HepG2 (cell line): Measurements from ENCODE around the gene SPATA21. TPM values are rescaled to one million over a fixed set of nuclear protein-coding genes. Genes with fewer than 3 reads are reported as not detected.

Experiments used
- ATF4 ChIP-seq, 2 experiments: fragments of 450-650 bp in 1 of 2; sonication (generic) in 1 of 2; formaldehyde crosslinking; IDR thresholded peaks; 2 replicates each; pipeline versions ENCODE4 v1.5.0 to v1.8.0; 2020 to 2022; ENCODE audit warnings: mild to moderate bottlenecking in 1 of 2, missing genetic modification reagents in 1 of 2
- BCL6 ChIP-seq: IDR thresholded peaks from 2 replicates; pipeline ENCODE4 v1.6.1; 2016; ENCODE audit warnings: missing genetic modification reagents, missing compliant biosample characterization
- HMGXB4 ChIP-seq, 2 experiments: sonication (generic) in 1 of 2; formaldehyde crosslinking in 1 of 2; IDR thresholded peaks; 2 replicates each; pipeline versions ENCODE4 v1.4.0 to v1.6.1; 2018 to 2020; ENCODE audit warnings: missing genetic modification reagents in 2 of 2, borderline replicate concordance in 1 of 2, low read depth in 1 of 2, mild to moderate bottlenecking in 1 of 2, missing biosample characterization in 1 of 2
- KDM1A ChIP-seq: IDR thresholded peaks from 2 replicates; pipeline ENCODE4 v1.6.1; 2016; ENCODE audit warnings: missing compliant biosample characterization
- LBX2 ChIP-seq: sonication (generic); formaldehyde crosslinking; IDR thresholded peaks from 2 replicates; pipeline ENCODE4 v1.5.0; 2020; ENCODE audit warnings: missing genetic modification reagents, mild to moderate bottlenecking, borderline replicate concordance
- MAFG ChIP-seq: sonication (generic); formaldehyde crosslinking; IDR thresholded peaks from 2 replicates; pipeline ENCODE4 v1.5.1; 2020; ENCODE audit warnings: mild to moderate bottlenecking, missing genetic modification reagents
- MED1 ChIP-seq: sonication (generic); formaldehyde crosslinking; IDR thresholded peaks from 2 replicates; pipeline ENCODE4 v1.4.0; 2020; ENCODE audit warnings: missing genetic modification reagents
- PHB2 ChIP-seq: fragments of 450-650 bp; IDR thresholded peaks from 2 replicates; pipeline ENCODE4 v1.6.1; 2018; ENCODE audit not compliant: partially characterized antibody
- PHF5A ChIP-seq: IDR thresholded peaks from one replicate; pipeline ENCODE4 v1.6.1; 2018; ENCODE audit warnings: low read depth, missing genetic modification reagents; ENCODE audit not compliant: unreplicated experiment
- POLR2AphosphoS5 ChIP-seq: IDR thresholded peaks from 2 replicates; pipeline ENCODE4 v1.6.1; 2012; ENCODE audit warnings: low read depth, low read length
- RNF2 ChIP-seq: fragments of 450-650 bp; conservative IDR thresholded peaks from 2 replicates; pipeline ENCODE4 v1.6.1; 2016; ENCODE audit warnings: low read depth
- SIX1 ChIP-seq: sonication (generic); formaldehyde crosslinking; IDR thresholded peaks from 2 replicates; pipeline ENCODE4 v1.4.0; 2020; ENCODE audit warnings: missing genetic modification reagents, borderline replicate concordance
- STAT5B ChIP-seq: sonication (generic); formaldehyde crosslinking; IDR thresholded peaks from 2 replicates; pipeline ENCODE4 v1.4.0; 2020; ENCODE audit warnings: missing genetic modification reagents
- SUZ12 ChIP-seq: fragments of 150-350 bp; IDR thresholded peaks from 2 replicates; pipeline ENCODE4 v1.6.1; 2014; ENCODE audit warnings: low read depth, low read length
- ZBTB49 ChIP-seq: sonication (generic); formaldehyde crosslinking; IDR thresholded peaks from 2 replicates; pipeline ENCODE4 v1.4.0; 2020; ENCODE audit warnings: missing genetic modification reagents, borderline replicate concordance
- ZFP36L1 ChIP-seq: sonication (generic); formaldehyde crosslinking; IDR thresholded peaks from 2 replicates; pipeline ENCODE4 v1.8.0; 2022; ENCODE audit warnings: mild to moderate bottlenecking, missing genetic modification reagents, moderate library complexity
- ZFP37 ChIP-seq: sonication (generic); formaldehyde crosslinking; IDR thresholded peaks from 2 replicates; pipeline ENCODE4 v1.4.0; 2020; ENCODE audit warnings: missing genetic modification reagents, borderline replicate concordance
- ZFP41 ChIP-seq: sonication (generic); formaldehyde crosslinking; IDR thresholded peaks from 2 replicates; pipeline ENCODE4 v1.4.0; 2020; ENCODE audit warnings: mild to moderate bottlenecking, missing genetic modification reagents, borderline replicate concordance
- ZMYM3 ChIP-seq: sonication (generic); formaldehyde crosslinking; IDR thresholded peaks from 2 replicates; pipeline ENCODE4 v1.5.1; 2020; ENCODE audit warnings: mild to moderate bottlenecking, missing genetic modification reagents
- ZNF124 ChIP-seq: sonication (generic); formaldehyde crosslinking; IDR thresholded peaks from 2 replicates; pipeline ENCODE4 v1.4.0; 2020; ENCODE audit warnings: missing genetic modification reagents
- ZNF17 ChIP-seq: sonication (generic); formaldehyde crosslinking; IDR thresholded peaks from 2 replicates; pipeline ENCODE4 v1.5.0; 2020; ENCODE audit warnings: mild to moderate bottlenecking, missing genetic modification reagents
- ZNF34 ChIP-seq: sonication (generic); formaldehyde crosslinking; IDR thresholded peaks from 2 replicates; pipeline ENCODE4 v1.4.0; 2020; ENCODE audit warnings: mild to moderate bottlenecking, missing genetic modification reagents, borderline replicate concordance
- ZNF564 ChIP-seq: sonication (generic); formaldehyde crosslinking; IDR thresholded peaks from 2 replicates; pipeline ENCODE4 v1.8.1; 2023; ENCODE audit warnings: mild to moderate bottlenecking, missing genetic modification reagents
- ZNF619 ChIP-seq: sonication (generic); formaldehyde crosslinking; IDR thresholded peaks from 2 replicates; pipeline ENCODE4 v1.4.0; 2020; ENCODE audit warnings: mild to moderate bottlenecking, missing genetic modification reagents
- polyA plus RNA-seq, 8 experiments: library from polyadenylated mRNA; depleted of rRNA in 3 of 8; stranded (reverse) in 7 of 8; unstranded in 1 of 8; fragments of >200 nt; fragmentation: Illumina TruSeq in 4 of 8; extraction: Trizol in 4 of 8; gene quantifications; 2 replicates each; pipeline versions ENCODE4 v1.2.1 to v1.2.3, GENCODE V29; 2011 to 2016; ENCODE audit warnings: low read depth in 4 of 8, missing spikeins in 1 of 8, mixed read lengths in 1 of 8; ENCODE audit not compliant: insufficient read depth in 1 of 8
- total RNA-seq, 5 experiments: library from RNA; depleted of rRNA; stranded (reverse); fragments of >200 nt; fragmentation: Illumina TruSeq; extraction: Trizol; gene quantifications; 2 replicates each; pipeline ENCODE4 v1.2.3, GENCODE V29; 2016; ENCODE audit warnings: low read depth in 1 of 5

Gene SPATA21
- total and polyA plus RNA-seq, 2 of the 13 experiments (the other 11 are each of a cell fraction or from before 2014, with no cell fraction given): 0.80 to 1.4 TPM

- peak; percentile 34; the same call in 1 of the 2 replicates for TF ChIP-seq ZNF124 (CRISPR knock-in tag)
- peak; percentile 75 for TF ChIP-seq POLR2AphosphoS5
- TF ChIP-seq PHB2: no peak
- peak; percentile 75; the same call in 1 of the 2 replicates for TF ChIP-seq RNF2
- no peak for TF ChIP-seq SIX1 (CRISPR knock-in tag)
- peak; percentile 80 to 92; a peak in 2 of 4 replicates for TF ChIP-seq HMGXB4 (CRISPR knock-in tag; IDR thresholded peaks at IDR 0.05; ENCODE audit: borderline replicate concordance in 1 of 2, low read depth in 1 of 2)
- TF ChIP-seq ZFP37: peak; percentile 87; the same call in 1 of the 2 replicates
- TF ChIP-seq ZNF17 (CRISPR knock-in tag): no peak
- peak; percentile 95 for TF ChIP-seq ZNF34 (CRISPR knock-in tag)
- TF ChIP-seq ZFP36L1 (CRISPR knock-in tag): 0 out of 2 replicates have a peak, but pooled peaks have one; percentile 9
- TF ChIP-seq MAFG: no peak
- TF ChIP-seq MED1 (CRISPR knock-in tag): peak; percentile 50
- TF ChIP-seq ZFP41 (CRISPR knock-in tag): no peak
- peak; percentile 76; the same call in 1 of the 2 replicates for TF ChIP-seq ZNF564 (CRISPR knock-in tag)
- peak; percentile 7; the same call in 1 of the 2 replicates for TF ChIP-seq BCL6 (CRISPR knock-in tag)
- no peak for TF ChIP-seq SUZ12
- no peak for TF ChIP-seq STAT5B
- TF ChIP-seq ZNF619 (CRISPR knock-in tag): 0 out of 2 replicates have a peak, but pooled peaks have one; percentile 49
- no peak for TF ChIP-seq ZMYM3 (CRISPR knock-in tag)
- TF ChIP-seq ATF4 (CRISPR knock-in tag; IDR thresholded peaks at IDR 0.05): 0 out of 4 replicates have a peak, but pooled peaks of 1 of the 2 experiments have one; percentile 0
- no peak for TF ChIP-seq KDM1A (CRISPR knock-in tag)
- no peak for TF ChIP-seq ZBTB49 (CRISPR knock-in tag)
- TF ChIP-seq LBX2 (CRISPR knock-in tag): no peak
- peak; percentile 88 for TF ChIP-seq PHF5A
Observed at GRCh38 chr1:16351994-16352841, 85.0 kb downstream of the SPATA21 start, which contains the start of gene FBXO42 (continued).
